Measurements from ENCODE around the gene PIGS. TPM values are rescaled to one million over a fixed set of nuclear protein-coding genes. Genes with fewer than 3 reads are reported as not detected.
A peak's percentile ranks its signal among the peaks of the same experiment; 100 is the strongest.

Gene PIGS
- total and polyA plus RNA-seq, 2 donors (not counting 1 experiment from before 2014, with no cell fraction given): 53.7 to 68.4 TPM

- TF ChIP-seq CTCF (conservative IDR thresholded peaks at IDR 0.05 in 1 of 2, IDR thresholded peaks at IDR 0.05 in 1 of 2; ENCODE audit: low read depth in 1 of 2, low read length in 2 of 2): no peak
- TF ChIP-seq EZH2 (IDR thresholded peaks at IDR 0.05; ENCODE audit: low read length, missing control alignments): no peak
These were observed 18.9 kb downstream of the PIGS start, which contains the start of gene UNC119 for GRCh38 chr17:28552176-28552999. TSS of gene UNC119 (minus strand) at chr17:28552624. CDS start at chr17:28552557, 67 bp downstream.

GRCh38 chr17:28551421-28552175, 19.7 kb downstream of the PIGS start:
- no peaks in the 10 kb centered on the region for H3K79me2 ChIP-seq (ENCODE audit: control insufficient read depth, insufficient read depth, low read length)
- H3K9ac ChIP-seq (ENCODE audit: insufficient read depth, low read length): no peak overlapping the region
- H3K4me2 ChIP-seq (ENCODE audit: extremely low read depth, insufficient read depth, low read length): peak overlapping the region; percentile 61
- no peak for TF ChIP-seq EZH2 (IDR thresholded peaks at IDR 0.05; ENCODE audit: low read length, missing control alignments)
- TF ChIP-seq CTCF (conservative IDR thresholded peaks at IDR 0.05 in 1 of 2, IDR thresholded peaks at IDR 0.05 in 1 of 2; ENCODE audit: low read depth in 1 of 2, low read length in 2 of 2): no peak
- DNase-seq (ENCODE audit: low read depth in 2 of 2): peak in 1 of 2 donors; percentile 16
- no peaks in the 10 kb centered on the region for H3K27me3 ChIP-seq (ENCODE audit: control insufficient read depth, insufficient read depth, low read length)
- H3K36me3 ChIP-seq (ENCODE audit: control insufficient read depth, insufficient read depth, low read length): peaks cover 16% of the 10 kb centered on the region
- no peaks in the 10 kb centered on the region for H3K9me3 ChIP-seq (ENCODE audit: control insufficient read depth, insufficient read depth, low read depth, low read length)
- no peak overlapping the region for H3K27ac ChIP-seq (ENCODE audit: insufficient read depth, low read length)
- no peak overlapping the region for H2AFZ ChIP-seq (ENCODE audit: low read length)
- H3K4me1 ChIP-seq (ENCODE audit: control insufficient read depth, extremely low read depth, insufficient read depth, low read length): peaks cover 3% of the 10 kb centered on the region
- peak overlapping the region; percentile 62 to 81 (median 66) for H3K4me3 ChIP-seq (replicated peaks in 1 of 4; ENCODE audit: control extremely low read depth in 1 of 4, insufficient read depth in 1 of 4, low read depth in 3 of 4, low read length in 4 of 4)
- no peaks in the 10 kb centered on the region for H4K20me1 ChIP-seq (ENCODE audit: control insufficient read depth, extremely low read depth, insufficient read depth, low read length)

More at GRCh38 chr17:28552176-28552999, 18.9 kb downstream of the PIGS start, which contains the start of gene UNC119:
- peak within 1 kb of the TSS; percentile 29 for H2AFZ ChIP-seq (ENCODE audit: low read length)
- peaks cover 13% of the 10 kb centered on the region for H3K36me3 ChIP-seq (ENCODE audit: control insufficient read depth, insufficient read depth, low read length)
- peak within 1 kb of the TSS; percentile 48 for H3K9ac ChIP-seq (ENCODE audit: insufficient read depth, low read length)
- peak within 1 kb of the TSS; percentile 62 for H3K4me2 ChIP-seq (ENCODE audit: extremely low read depth, insufficient read depth, low read length)
- H3K27ac ChIP-seq (ENCODE audit: insufficient read depth, low read length): no peak within 1 kb of the TSS
- H3K9me3 ChIP-seq (ENCODE audit: control insufficient read depth, insufficient read depth, low read depth, low read length): no peaks in the 10 kb centered on the region
- no peaks in the 10 kb centered on the region for H3K27me3 ChIP-seq (ENCODE audit: control insufficient read depth, insufficient read depth, low read length)
- peak; percentile 55 to 60 for DNase-seq (ENCODE audit: low read depth in 2 of 2)
- no peaks in the 10 kb centered on the region for H4K20me1 ChIP-seq (ENCODE audit: control insufficient read depth, extremely low read depth, insufficient read depth, low read length)
- peaks cover 3% of the 10 kb centered on the region for H3K4me1 ChIP-seq (ENCODE audit: control insufficient read depth, extremely low read depth, insufficient read depth, low read length)
- no peaks in the 10 kb centered on the region for H3K79me2 ChIP-seq (ENCODE audit: control insufficient read depth, insufficient read depth, low read length)
- H3K4me3 ChIP-seq (replicated peaks in 1 of 4; ENCODE audit: control extremely low read depth in 1 of 4, insufficient read depth in 1 of 4, low read depth in 3 of 4, low read length in 4 of 4): peak within 1 kb of the TSS; percentile 62 to 81 (median 66)

- Histone ChIP-seq H3K36me3 (ENCODE audit: control insufficient read depth, insufficient read depth, low read length) (peaks cover 16% of the 10 kb centered on the region), H3K79me2 (ENCODE audit: control insufficient read depth, insufficient read depth, low read length) (no peaks in the 10 kb centered on the region), H3K9ac (ENCODE audit: insufficient read depth, low read length) (no peak overlapping the region), H3K9me3 (ENCODE audit: control insufficient read depth, insufficient read depth, low read depth, low read length) (no peaks in the 10 kb centered on the region), H4K20me1 (ENCODE audit: control insufficient read depth, extremely low read depth, insufficient read depth, low read length) (no peaks in the 10 kb centered on the region), H2AFZ (ENCODE audit: low read length) (no peak overlapping the region), H3K27me3 (ENCODE audit: control insufficient read depth, insufficient read depth, low read length) (no peaks in the 10 kb centered on the region), H3K4me1 (ENCODE audit: control insufficient read depth, extremely low read depth, insufficient read depth, low read length) (peaks cover 3% of the 10 kb centered on the region), H3K4me3 (replicated peaks in 1 of 4; ENCODE audit: control extremely low read depth in 1 of 4, insufficient read depth in 1 of 4, low read depth in 3 of 4, low read length in 4 of 4) (no peak overlapping the region), H3K27ac (ENCODE audit: insufficient read depth, low read length) (no peak overlapping the region), H3K4me2 (ENCODE audit: extremely low read depth, insufficient read depth, low read length) (no peak overlapping the region)
- no peak for DNase-seq (ENCODE audit: low read depth in 2 of 2)
- TF ChIP-seq CTCF (conservative IDR thresholded peaks at IDR 0.05 in 1 of 2, IDR thresholded peaks at IDR 0.05 in 1 of 2; ENCODE audit: low read depth in 1 of 2, low read length in 2 of 2) (no peak), EZH2 (IDR thresholded peaks at IDR 0.05; ENCODE audit: low read length, missing control alignments) (no peak)
These were observed 20.5 kb downstream of the PIGS start for GRCh38 chr17:28550858-28551257.
